Medulla oblongata (tissue), 1 donor: ENCODE data around the gene GLRA1.
"Not testable (repeated sequence)": the region's sequence is repeated elsewhere in the genome, so short reads cannot be mapped to it uniquely, and the experiment has no call there.

ENCODE experiments used
- DNase-seq: peaks from one replicate; pipeline ENCODE4 v3.0.0-alpha.2; 2015; ENCODE audit errors: extremely low spot score

Gene GLRA1

GRCh38 chr5:151917904-151918303 is 6.7 kb downstream of the GLRA1 start:
- DNase-seq: no peak

- no peak for DNase-seq
Observed at GRCh38 chr5:151913425-151913824, 11.2 kb downstream of the GLRA1 start.

GRCh38 chr5:151912360-151912759 is 12.3 kb downstream of the GLRA1 start:
- no peak for DNase-seq

GRCh38 chr5:151911011-151911410 is 13.6 kb downstream of the GLRA1 start:
- DNase-seq: no peak

GRCh38 chr5:151909628-151910027 is 15.0 kb downstream of the GLRA1 start:
- DNase-seq: no peak

GRCh38 chr5:151906246-151906645 is 18.4 kb downstream of the GLRA1 start:
- DNase-seq: no peak

- DNase-seq: no peak
Observed at GRCh38 chr5:151905557-151905961, 19.1 kb downstream of the GLRA1 start.

GRCh38 chr5:151904909-151905308 is 19.7 kb downstream of the GLRA1 start:
- DNase-seq: no peak

- no peak for DNase-seq
Observed at GRCh38 chr5:151904127-151904526, 20.5 kb downstream of the GLRA1 start.

- DNase-seq: no peak
Observed at GRCh38 chr5:151903243-151903653, 21.4 kb downstream of the GLRA1 start.

GRCh38 chr5:151902215-151902614 is 22.4 kb downstream of the GLRA1 start:
- no peak for DNase-seq

- DNase-seq: no peak
Observed at GRCh38 chr5:151901611-151902010, 23.0 kb downstream of the GLRA1 start.

- DNase-seq: no peak
Observed at GRCh38 chr5:151900891-151901290, 23.8 kb downstream of the GLRA1 start.

GRCh38 chr5:151899399-151899798 is 25.3 kb downstream of the GLRA1 start:
- no peak for DNase-seq

- no peak for DNase-seq
Observed at GRCh38 chr5:151897896-151898295, 26.8 kb downstream of the GLRA1 start.

- DNase-seq: no peak
Observed at GRCh38 chr5:151897020-151897552, 27.6 kb downstream of the GLRA1 start.

- no peak for DNase-seq
Observed at GRCh38 chr5:151896031-151896691, 28.5 kb downstream of the GLRA1 start.

- DNase-seq: no peak
Observed at GRCh38 chr5:151895660-151896030, 29.0 kb downstream of the GLRA1 start.

- not testable (repeated sequence) for DNase-seq
Observed at GRCh38 chr5:151893485-151893884, 31.2 kb downstream of the GLRA1 start.

GRCh38 chr5:151892393-151892792 is 32.3 kb downstream of the GLRA1 start:
- no peak for DNase-seq

GRCh38 chr5:151890299-151890698 is 34.4 kb downstream of the GLRA1 start:
- no peak for DNase-seq

GRCh38 chr5:151889614-151890013 is 35.0 kb downstream of the GLRA1 start:
- DNase-seq: no peak

- DNase-seq: no peak
Observed at GRCh38 chr5:151886546-151887275, 37.9 kb downstream of the GLRA1 start.
